ENCODE measurements around the gene CD69.

The CD69 gene

DNA sequence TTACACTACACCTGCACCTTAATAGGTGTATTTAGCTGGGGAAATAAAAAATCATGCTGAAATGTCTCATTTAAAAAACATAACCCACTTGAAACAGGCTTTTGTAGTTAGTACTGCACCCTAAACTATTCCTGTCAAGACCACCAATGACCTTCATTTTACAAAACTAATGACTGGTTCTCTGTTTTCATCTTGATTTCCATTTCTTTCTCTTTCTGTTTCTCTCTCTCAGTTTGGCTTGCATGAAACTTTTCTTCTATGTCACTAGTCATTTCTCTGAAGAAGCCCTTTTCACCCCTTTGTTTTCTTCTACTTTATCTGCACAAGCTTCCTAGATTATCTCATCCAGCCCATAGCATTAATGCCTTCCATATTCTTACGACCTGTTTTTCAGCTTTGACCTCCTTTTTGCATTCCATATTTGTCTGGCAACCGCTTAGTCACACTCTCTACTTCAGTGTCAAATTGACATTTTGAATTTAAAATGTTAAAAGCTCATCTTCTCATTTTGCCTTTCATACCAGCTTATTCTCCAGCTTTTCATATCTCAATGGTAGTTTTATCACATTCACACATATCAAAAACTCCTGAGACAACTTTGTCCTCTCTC is 33.9 kb upstream of the CD69 start:
- no peak overlapping the region for H3K18ac ChIP-seq (ENCODE audit: low read length)
- no peak overlapping the region for H2BK5ac ChIP-seq (ENCODE audit: low read length)
- H3K4me1 ChIP-seq (ENCODE audit: control insufficient read depth, low read depth, low read length): no peaks in the 10 kb centered on the region
- H4K8ac ChIP-seq (ENCODE audit: low read depth, low read length): no peak overlapping the region
- H2AK5ac ChIP-seq (ENCODE audit: low read length): no peak overlapping the region
- DNase-seq: no peak
- H3K36me3 ChIP-seq (ENCODE audit: control insufficient read depth, insufficient read depth, low read length): no peaks in the 10 kb centered on the region
- H3K27me3 ChIP-seq (ENCODE audit: insufficient read depth, low read length, poor library complexity): no peaks in the 10 kb centered on the region
- no peak overlapping the region for H2BK120ac ChIP-seq (ENCODE audit: low read depth, low read length)
- H3K4me3 ChIP-seq (ENCODE audit: low read length): no peak overlapping the region
- H3K4ac ChIP-seq (ENCODE audit: low read depth, low read length): no peak overlapping the region
- no peak overlapping the region for H3K4me2 ChIP-seq (ENCODE audit: low read length)
- no CpG with 5 or more reads among the region's 2 CpGs for WGBS (ENCODE audit: extremely low coverage, insufficient coverage, low lambda C conversion rate)
- no peak overlapping the region for H2BK15ac ChIP-seq (replicated peaks; ENCODE audit: low read depth)
- H3K27ac ChIP-seq (ENCODE audit: low read depth, low read length): no peak overlapping the region
- no peak overlapping the region for H3K9ac ChIP-seq (ENCODE audit: low read length)
- H3K79me1 ChIP-seq (ENCODE audit: low read length): no peaks in the 10 kb centered on the region
- no peak overlapping the region for H3K56ac ChIP-seq (ENCODE audit: low read length)
- no peak overlapping the region for H3K23ac ChIP-seq (ENCODE audit: low read length)
- H3K79me2 ChIP-seq (ENCODE audit: control insufficient read depth, insufficient read depth, low read length): no peaks in the 10 kb centered on the region
- no peak overlapping the region for H4K5ac ChIP-seq (ENCODE audit: low read length)

- no peak overlapping the region for H4K5ac ChIP-seq (ENCODE audit: low read length)
- H3K36me3 ChIP-seq (ENCODE audit: control insufficient read depth, insufficient read depth, low read length): no peaks in the 10 kb centered on the region
- WGBS (ENCODE audit: extremely low coverage, insufficient coverage, low lambda C conversion rate): no CpG with 5 or more reads among the region's 8 CpGs
- no peak overlapping the region for H3K23ac ChIP-seq (ENCODE audit: low read length)
- no peak for DNase-seq
- no peaks in the 10 kb centered on the region for H3K79me1 ChIP-seq (ENCODE audit: low read length)
- no peak overlapping the region for H3K56ac ChIP-seq (ENCODE audit: low read length)
- no peak overlapping the region for H2BK5ac ChIP-seq (ENCODE audit: low read length)
- H3K9ac ChIP-seq (ENCODE audit: low read length): no peak overlapping the region
- H2BK15ac ChIP-seq (replicated peaks; ENCODE audit: low read depth): no peak overlapping the region
- no peak overlapping the region for H2AK5ac ChIP-seq (ENCODE audit: low read length)
- H3K79me2 ChIP-seq (ENCODE audit: control insufficient read depth, insufficient read depth, low read length): no peaks in the 10 kb centered on the region
- H3K4me2 ChIP-seq (ENCODE audit: low read length): no peak overlapping the region
- H3K4me3 ChIP-seq (ENCODE audit: low read length): no peak overlapping the region
- H3K27me3 ChIP-seq (ENCODE audit: insufficient read depth, low read length, poor library complexity): no peaks in the 10 kb centered on the region
- no peak overlapping the region for H4K8ac ChIP-seq (ENCODE audit: low read depth, low read length)
- H2BK120ac ChIP-seq (ENCODE audit: low read depth, low read length): no peak overlapping the region
- no peak overlapping the region for H3K18ac ChIP-seq (ENCODE audit: low read length)
- H3K4me1 ChIP-seq (ENCODE audit: control insufficient read depth, low read depth, low read length): no peaks in the 10 kb centered on the region
- no peak overlapping the region for H3K27ac ChIP-seq (ENCODE audit: low read depth, low read length)
- H3K4ac ChIP-seq (ENCODE audit: low read depth, low read length): no peak overlapping the region
Measured at GRCh38 chr12:9793779-9794395, 33.2 kb upstream of the CD69 start.

DNA sequence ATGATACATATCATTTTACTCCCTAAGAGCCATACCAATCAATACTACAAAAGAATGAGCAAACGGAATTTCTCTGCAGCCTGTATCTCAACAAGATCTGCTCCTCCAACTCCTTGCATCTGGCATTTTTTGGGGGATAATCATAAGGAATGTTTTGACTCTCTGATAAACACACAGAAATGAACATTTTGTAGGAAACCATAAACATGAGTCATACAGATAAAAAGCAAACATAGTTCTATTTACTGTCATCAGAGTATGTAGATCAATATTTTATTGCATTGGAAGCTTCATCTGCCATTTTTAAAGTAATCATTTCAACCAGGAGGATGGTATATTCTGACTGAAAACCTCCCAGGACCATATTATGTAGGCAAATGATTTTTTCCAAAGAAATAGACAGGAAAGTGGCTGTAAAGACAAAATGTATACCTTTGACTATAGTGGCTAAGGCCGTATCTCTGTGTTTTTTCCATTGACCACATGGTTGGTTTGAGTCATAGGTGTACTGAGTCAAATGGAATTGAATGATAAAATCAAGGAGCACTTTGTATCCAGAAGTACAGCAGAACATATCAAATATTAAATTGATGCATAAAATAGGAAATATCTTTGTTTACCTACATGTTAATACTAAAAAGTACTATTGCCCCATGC is 32.4 kb upstream of the CD69 start:
- Histone ChIP-seq H3K79me1 (ENCODE audit: low read length) (no peaks in the 10 kb centered on the region), H3K18ac (ENCODE audit: low read length) (no peak overlapping the region), H2BK15ac (replicated peaks; ENCODE audit: low read depth) (no peak overlapping the region), H3K56ac (ENCODE audit: low read length) (no peak overlapping the region), H3K4me1 (ENCODE audit: control insufficient read depth, low read depth, low read length) (no peaks in the 10 kb centered on the region), H4K8ac (ENCODE audit: low read depth, low read length) (no peak overlapping the region), H3K36me3 (ENCODE audit: control insufficient read depth, insufficient read depth, low read length) (no peaks in the 10 kb centered on the region), H2AK5ac (ENCODE audit: low read length) (no peak overlapping the region), H4K5ac (ENCODE audit: low read length) (no peak overlapping the region), H3K4me2 (ENCODE audit: low read length) (no peak overlapping the region), H3K79me2 (ENCODE audit: control insufficient read depth, insufficient read depth, low read length) (no peaks in the 10 kb centered on the region), H3K9ac (ENCODE audit: low read length) (no peak overlapping the region), H3K23ac (ENCODE audit: low read length) (no peak overlapping the region), H3K27ac (ENCODE audit: low read depth, low read length) (no peak overlapping the region), H3K4me3 (ENCODE audit: low read length) (no peak overlapping the region), H2BK120ac (ENCODE audit: low read depth, low read length) (no peak overlapping the region), H3K4ac (ENCODE audit: low read depth, low read length) (no peak overlapping the region), H3K27me3 (ENCODE audit: insufficient read depth, low read length, poor library complexity) (no peaks in the 10 kb centered on the region), H2BK5ac (ENCODE audit: low read length) (no peak overlapping the region)
- no CpG with 5 or more reads among the region's 2 CpGs for WGBS (ENCODE audit: extremely low coverage, insufficient coverage, low lambda C conversion rate)
- no peak for DNase-seq

- no peak overlapping the region for H4K8ac ChIP-seq (ENCODE audit: low read depth, low read length)
- H2BK5ac ChIP-seq (ENCODE audit: low read length): no peak overlapping the region
- DNase-seq: no peak
- H3K56ac ChIP-seq (ENCODE audit: low read length): no peak overlapping the region
- no peak overlapping the region for H3K23ac ChIP-seq (ENCODE audit: low read length)
- H3K9ac ChIP-seq (ENCODE audit: low read length): no peak overlapping the region
- no peaks in the 10 kb centered on the region for H3K4me1 ChIP-seq (ENCODE audit: control insufficient read depth, low read depth, low read length)
- no peak overlapping the region for H3K18ac ChIP-seq (ENCODE audit: low read length)
- H2AK5ac ChIP-seq (ENCODE audit: low read length): no peak overlapping the region
- H3K4me2 ChIP-seq (ENCODE audit: low read length): no peak overlapping the region
- H2BK120ac ChIP-seq (ENCODE audit: low read depth, low read length): no peak overlapping the region
- no peaks in the 10 kb centered on the region for H3K27me3 ChIP-seq (ENCODE audit: insufficient read depth, low read length, poor library complexity)
- no peak overlapping the region for H3K27ac ChIP-seq (ENCODE audit: low read depth, low read length)
- no peak overlapping the region for H2BK15ac ChIP-seq (replicated peaks; ENCODE audit: low read depth)
- no CpG with 5 or more reads among the region's 2 CpGs for WGBS (ENCODE audit: extremely low coverage, insufficient coverage, low lambda C conversion rate)
- no peaks in the 10 kb centered on the region for H3K36me3 ChIP-seq (ENCODE audit: control insufficient read depth, insufficient read depth, low read length)
- H3K79me2 ChIP-seq (ENCODE audit: control insufficient read depth, insufficient read depth, low read length): no peaks in the 10 kb centered on the region
- H3K79me1 ChIP-seq (ENCODE audit: low read length): no peaks in the 10 kb centered on the region
- no peak overlapping the region for H4K5ac ChIP-seq (ENCODE audit: low read length)
- no peak overlapping the region for H3K4me3 ChIP-seq (ENCODE audit: low read length)
- no peak overlapping the region for H3K4ac ChIP-seq (ENCODE audit: low read depth, low read length)
Measured at GRCh38 chr12:9792185-9792900, 31.6 kb upstream of the CD69 start.

DNA sequence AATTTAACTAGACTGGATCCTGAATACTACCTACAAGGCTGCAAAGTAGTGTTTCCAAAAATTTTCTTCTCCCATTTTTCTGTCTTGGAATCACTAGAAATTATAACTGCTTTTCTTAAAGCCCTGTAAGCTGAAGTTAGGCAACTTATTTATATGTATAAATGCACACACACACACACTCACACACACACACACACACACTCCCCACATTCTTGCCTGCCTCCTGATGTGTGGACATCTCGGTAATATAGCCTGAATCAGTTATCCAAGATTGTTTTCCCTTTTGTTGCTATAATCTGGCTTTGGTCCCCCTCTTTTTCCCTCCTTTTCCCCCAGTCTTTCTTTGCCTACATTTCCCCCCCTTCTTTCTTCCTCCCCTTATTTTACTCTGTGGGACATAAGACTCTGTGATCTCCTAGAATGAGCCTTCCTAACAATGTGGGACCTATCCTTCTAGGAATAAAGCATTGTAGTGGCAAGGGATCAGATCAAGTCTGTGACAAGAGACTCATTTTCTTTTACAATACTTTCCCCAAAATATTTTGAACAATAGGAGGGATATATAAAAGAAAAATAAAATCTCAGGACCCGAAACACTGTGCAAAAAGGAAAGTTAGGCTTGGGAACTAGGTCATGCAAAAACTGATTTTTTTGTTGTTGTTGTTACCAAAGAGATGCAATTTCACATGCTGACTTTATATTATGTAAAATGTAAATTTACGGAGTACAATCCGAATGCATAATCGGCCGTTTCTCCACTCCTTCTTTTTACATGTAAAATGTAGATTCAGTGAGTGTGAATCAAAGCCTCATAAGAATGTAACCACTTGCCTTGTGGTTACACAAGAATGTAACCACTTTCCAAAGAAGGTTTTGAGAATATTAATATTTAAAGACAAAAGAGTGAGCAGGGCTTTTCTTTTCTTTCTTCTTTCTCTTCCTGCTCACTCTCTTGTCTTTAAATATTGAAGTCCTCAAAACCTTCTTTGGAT is 26.3 kb upstream of the CD69 start:
- no peak overlapping the region for H3K27ac ChIP-seq (ENCODE audit: low read depth, low read length)
- no peak overlapping the region for H4K8ac ChIP-seq (ENCODE audit: low read depth, low read length)
- H4K5ac ChIP-seq (ENCODE audit: low read length): no peak overlapping the region
- no peaks in the 10 kb centered on the region for H3K36me3 ChIP-seq (ENCODE audit: control insufficient read depth, insufficient read depth, low read length)
- no peaks in the 10 kb centered on the region for H3K79me2 ChIP-seq (ENCODE audit: control insufficient read depth, insufficient read depth, low read length)
- WGBS (ENCODE audit: extremely low coverage, insufficient coverage, low lambda C conversion rate): no CpG with 5 or more reads among the region's 6 CpGs
- no peaks in the 10 kb centered on the region for H3K27me3 ChIP-seq (ENCODE audit: insufficient read depth, low read length, poor library complexity)
- no peak overlapping the region for H3K4me2 ChIP-seq (ENCODE audit: low read length)
- no peak overlapping the region for H3K4ac ChIP-seq (ENCODE audit: low read depth, low read length)
- no peak overlapping the region for H2BK15ac ChIP-seq (replicated peaks; ENCODE audit: low read depth)
- H3K23ac ChIP-seq (ENCODE audit: low read length): no peak overlapping the region
- DNase-seq: no peak
- no peak overlapping the region for H3K4me3 ChIP-seq (ENCODE audit: low read length)
- H3K4me1 ChIP-seq (ENCODE audit: control insufficient read depth, low read depth, low read length): no peaks in the 10 kb centered on the region
- no peak overlapping the region for H3K56ac ChIP-seq (ENCODE audit: low read length)
- H3K9ac ChIP-seq (ENCODE audit: low read length): no peak overlapping the region
- H2AK5ac ChIP-seq (ENCODE audit: low read length): no peak overlapping the region
- no peak overlapping the region for H2BK5ac ChIP-seq (ENCODE audit: low read length)
- no peak overlapping the region for H2BK120ac ChIP-seq (ENCODE audit: low read depth, low read length)
- no peak overlapping the region for H3K18ac ChIP-seq (ENCODE audit: low read length)
- H3K79me1 ChIP-seq (ENCODE audit: low read length): no peaks in the 10 kb centered on the region

Data from mesendoderm (in vitro differentiated cells).